Right renal pelvis (tissue), 4 donors: ENCODE measurements around the gene REEP6. TPM values are rescaled to one million over a fixed set of nuclear protein-coding genes. Genes with fewer than 3 reads are reported as not detected.

ENCODE experiments used
- DNase-seq, 4 donors: peaks; one replicate each; pipeline ENCODE4 v3.0.0-alpha.2; 2013; ENCODE audit warnings: low read depth in 4 of 4, low spot score in 3 of 4, missing footprints in 1 of 4
- polyA plus RNA-seq, 4 donors: library from polyadenylated mRNA; unstranded; fragments of 120-200 nt; gene quantifications; one replicate each; pipeline ENCODE4 v1.2.1, GENCODE V29; 2013; ENCODE audit not compliant: insufficient read length in 4 of 4

The REEP6 gene
- polyA plus RNA-seq, 4 donors: 9.9 to 31.5 (median 17.0) TPM

GRCh38 chr19:1456121-1456900 lies 34.7 kb upstream of the REEP6 start:
- no peak for DNase-seq

- DNase-seq: no peak
These were observed 33.8 kb upstream of the REEP6 start for GRCh38 chr19:1457031-1457739.

- DNase-seq: no peak
These were observed 33.1 kb upstream of the REEP6 start for GRCh38 chr19:1457892-1458291.

GRCh38 chr19:1459479-1459878 lies 31.5 kb upstream of the REEP6 start:
- DNase-seq: no peak

DNA sequence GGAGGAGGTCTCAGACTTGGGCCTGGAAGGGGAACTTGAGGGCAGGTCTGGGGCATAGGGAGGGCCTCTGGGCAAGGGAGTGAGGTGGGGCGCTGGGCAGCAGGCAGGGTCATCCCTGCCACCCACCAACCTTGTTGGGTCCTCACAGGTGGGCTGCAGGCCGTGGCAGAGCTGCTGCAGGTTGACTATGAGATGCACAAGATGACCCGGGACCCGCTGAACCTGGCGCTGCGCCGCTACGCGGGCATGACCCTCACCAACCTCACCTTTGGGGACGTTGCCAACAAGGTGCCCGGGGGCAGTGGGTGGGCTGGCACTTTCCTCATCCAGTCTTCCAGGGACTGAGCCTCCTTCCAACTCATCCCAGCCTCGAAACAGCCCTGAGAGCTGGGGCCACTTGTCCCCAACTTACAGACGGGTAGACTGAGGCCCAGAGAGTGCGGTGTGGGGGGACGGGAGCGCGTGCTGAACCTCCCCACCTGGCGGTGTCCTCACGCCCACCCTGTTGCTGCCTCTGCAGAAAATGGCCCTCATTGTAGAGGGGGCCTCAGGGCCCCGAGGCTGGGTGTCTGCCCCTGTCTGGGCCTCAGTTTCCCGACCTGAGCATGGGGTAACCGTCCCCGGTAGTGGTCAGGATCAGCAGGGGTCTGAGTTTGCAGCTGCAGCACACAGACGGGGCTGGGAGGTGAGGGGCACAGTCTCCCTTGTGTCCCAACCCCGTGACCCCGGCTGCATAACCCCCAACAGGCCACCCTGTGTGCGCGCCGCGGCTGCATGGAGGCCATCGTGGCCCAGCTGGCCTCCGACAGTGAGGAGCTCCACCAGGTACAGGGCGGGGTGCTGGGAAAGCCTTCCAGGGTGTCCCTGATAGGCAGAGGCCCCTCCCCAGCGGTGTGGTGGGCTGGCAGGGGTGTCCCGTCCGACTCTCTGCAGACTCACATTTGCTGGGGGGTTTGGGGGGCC lies 30.7 kb upstream of the REEP6 start:
- DNase-seq: no peak

GRCh38 chr19:1461862-1462261 lies 29.1 kb upstream of the REEP6 start:
- DNase-seq: no peak

- no peak for DNase-seq
These were observed 25.6 kb upstream of the REEP6 start for GRCh38 chr19:1465191-1466016.

DNA sequence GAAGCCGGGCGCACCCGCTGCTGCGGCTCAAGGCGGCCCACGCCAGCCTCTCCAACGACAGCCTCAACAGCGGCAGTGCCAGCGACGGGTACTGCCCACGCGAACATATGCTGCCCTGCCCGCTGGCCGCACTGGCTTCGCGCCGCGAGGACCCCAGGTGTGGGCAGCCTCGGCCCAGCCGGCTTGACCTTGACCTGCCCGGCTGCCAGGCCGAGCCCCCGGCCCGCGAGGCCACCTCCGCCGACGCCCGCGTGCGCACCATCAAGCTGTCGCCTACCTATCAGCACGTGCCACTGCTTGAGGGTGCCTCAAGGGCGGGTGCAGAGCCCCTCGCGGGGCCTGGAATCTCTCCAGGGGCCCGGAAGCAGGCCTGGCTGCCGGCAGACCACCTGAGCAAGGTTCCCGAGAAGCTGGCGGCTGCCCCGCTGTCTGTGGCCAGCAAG lies 24.9 kb upstream of the REEP6 start:
- DNase-seq: no peak

GRCh38 chr19:1466461-1467214 lies 24.3 kb upstream of the REEP6 start:
- no peak for DNase-seq

GRCh38 chr19:1467215-1467489 lies 23.8 kb upstream of the REEP6 start:
- DNase-seq: no peak

- no peak for DNase-seq
These were observed 23.3 kb upstream of the REEP6 start for GRCh38 chr19:1467490-1468273.

DNA sequence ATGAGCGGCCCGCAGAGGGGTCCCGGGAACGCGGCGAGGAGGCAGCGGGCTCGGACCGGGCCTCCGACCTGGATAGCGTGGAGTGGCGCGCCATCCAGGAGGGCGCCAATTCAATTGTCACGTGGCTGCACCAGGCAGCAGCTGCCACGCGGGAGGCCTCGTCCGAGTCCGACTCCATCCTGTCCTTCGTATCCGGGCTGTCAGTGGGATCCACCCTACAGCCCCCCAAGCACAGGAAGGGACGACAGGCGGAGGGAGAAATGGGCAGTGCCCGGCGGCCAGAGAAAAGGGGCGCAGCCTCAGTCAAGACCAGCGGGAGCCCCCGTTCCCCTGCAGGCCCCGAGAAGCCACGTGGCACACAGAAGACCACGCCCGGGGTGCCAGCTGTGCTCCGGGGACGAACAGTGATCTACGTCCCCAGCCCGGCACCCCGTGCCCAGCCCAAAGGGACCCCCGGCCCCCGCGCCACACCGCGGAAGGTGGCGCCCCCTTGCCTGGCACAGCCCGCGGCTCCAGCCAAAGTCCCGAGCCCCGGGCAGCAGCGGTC lies 22.6 kb upstream of the REEP6 start:
- DNase-seq: no peak

DNA sequence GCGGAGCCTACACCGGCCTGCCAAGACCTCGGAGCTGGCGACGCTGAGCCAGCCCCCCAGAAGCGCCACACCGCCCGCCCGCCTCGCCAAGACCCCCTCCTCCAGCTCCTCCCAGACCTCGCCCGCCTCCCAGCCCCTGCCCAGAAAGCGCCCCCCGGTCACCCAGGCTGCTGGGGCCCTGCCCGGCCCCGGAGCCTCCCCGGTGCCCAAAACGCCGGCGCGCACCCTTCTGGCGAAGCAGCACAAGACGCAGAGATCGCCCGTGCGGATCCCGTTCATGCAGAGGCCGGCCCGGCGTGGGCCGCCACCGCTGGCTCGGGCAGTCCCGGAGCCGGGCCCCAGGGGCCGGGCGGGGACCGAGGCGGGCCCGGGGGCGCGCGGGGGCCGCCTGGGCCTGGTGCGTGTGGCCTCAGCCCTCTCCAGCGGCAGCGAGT lies 22.1 kb upstream of the REEP6 start:
- no peak for DNase-seq

DNA sequence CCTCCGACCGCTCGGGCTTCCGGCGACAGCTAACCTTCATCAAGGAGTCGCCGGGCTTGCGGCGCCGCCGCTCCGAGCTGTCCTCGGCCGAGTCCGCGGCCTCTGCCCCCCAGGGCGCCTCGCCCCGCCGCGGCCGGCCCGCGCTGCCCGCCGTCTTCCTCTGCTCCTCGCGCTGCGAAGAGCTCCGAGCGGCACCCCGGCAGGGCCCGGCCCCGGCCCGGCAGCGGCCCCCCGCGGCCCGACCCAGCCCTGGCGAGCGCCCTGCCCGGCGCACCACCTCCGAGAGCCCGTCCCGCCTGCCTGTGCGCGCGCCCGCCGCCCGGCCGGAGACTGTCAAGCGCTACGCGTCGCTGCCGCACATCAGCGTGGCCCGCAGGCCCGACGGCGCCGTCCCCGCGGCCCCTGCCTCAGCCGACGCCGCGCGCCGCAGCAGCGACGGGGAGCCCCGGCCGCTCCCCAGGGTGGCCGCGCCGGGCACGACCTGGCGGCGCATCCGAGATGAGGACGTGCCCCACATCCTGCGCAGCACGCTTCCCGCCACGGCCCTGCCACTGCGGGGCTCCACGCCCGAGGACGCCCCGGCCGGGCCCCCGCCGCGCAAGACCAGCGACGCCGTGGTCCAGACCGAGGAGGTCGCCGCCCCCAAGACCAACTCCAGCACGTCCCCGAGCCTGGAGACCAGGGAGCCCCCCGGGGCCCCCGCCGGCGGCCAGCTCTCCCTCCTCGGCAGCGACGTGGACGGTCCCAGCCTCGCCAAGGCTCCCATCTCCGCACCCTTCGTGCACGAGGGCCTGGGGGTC lies 21.5 kb upstream of the REEP6 start:
- DNase-seq: no peak

GRCh38 chr19:1470055-1470304 lies 21.0 kb upstream of the REEP6 start:
- no peak for DNase-seq

DNA sequence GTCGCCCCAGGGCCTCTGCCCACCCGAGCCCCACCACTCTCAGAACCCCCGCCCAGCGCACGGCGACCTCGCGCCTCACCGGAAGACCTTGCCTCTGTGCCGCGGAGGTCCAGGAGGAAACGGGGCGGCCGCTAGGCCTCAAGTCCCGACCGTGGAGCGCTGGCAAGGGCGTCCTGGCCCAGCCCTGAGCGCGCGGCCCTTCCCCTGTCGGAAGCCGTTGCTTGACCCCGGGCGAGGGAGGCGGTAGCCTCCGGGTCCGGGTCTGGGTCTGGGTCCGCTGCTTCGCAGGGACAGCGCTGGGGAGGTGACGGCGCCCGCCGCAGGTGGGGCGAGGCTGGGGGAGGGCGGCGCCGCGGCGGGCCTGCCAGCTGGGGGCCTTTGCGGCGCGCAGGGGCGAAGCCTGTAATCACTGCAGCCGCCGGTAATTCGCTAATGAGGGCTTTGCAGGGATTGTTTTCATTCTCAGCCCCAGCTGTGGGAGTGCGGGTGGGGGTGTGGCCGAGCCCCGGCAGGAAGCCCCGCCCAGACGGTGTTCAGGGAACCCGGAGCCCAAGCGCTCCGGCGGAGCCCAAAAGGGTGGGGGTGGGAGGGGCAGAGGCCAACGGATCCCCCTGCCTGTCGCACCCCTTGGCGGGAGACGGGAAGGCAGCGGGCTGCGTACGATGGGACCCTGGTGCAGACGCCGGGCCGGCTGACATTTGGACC lies 20.5 kb upstream of the REEP6 start:
- DNase-seq: no peak

DNA sequence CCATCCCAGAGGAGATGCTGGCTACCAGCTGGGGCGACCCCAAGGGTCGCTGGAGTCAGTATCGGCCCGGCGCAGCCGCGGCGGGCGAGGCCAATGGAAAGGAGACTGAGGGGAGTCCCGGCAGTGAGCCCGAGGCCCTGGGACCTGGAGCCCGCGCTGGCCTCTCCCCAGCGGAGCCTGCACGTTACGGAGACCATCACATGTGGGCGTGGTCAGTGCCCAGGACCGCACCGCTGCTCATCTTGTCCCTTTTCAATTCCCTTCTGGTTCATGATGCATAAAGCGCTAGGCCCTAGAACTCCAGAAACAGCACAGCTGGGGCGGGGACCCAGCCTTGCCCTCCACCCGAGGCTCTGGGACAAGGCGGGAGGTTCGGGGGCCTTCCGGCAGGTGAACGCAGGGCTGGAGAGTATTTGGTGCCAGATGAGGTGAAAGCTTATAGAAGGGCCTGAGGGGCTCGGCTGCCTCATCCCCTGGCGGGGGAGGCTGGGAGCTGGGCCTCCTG lies 19.9 kb upstream of the REEP6 start:
- DNase-seq: no peak
